DOHH2 (cell line): ENCODE data around the gene DMD.

Experiments used
- H3F3A ChIP-seq: fragments of 200-600 bp; sonication (generic), shearing (Covaris generic); 2 replicates; pipeline ENCODE4 v1.6.0; 2016; ENCODE audit warnings: antibody characterized with exemption, mild to moderate bottlenecking; ENCODE audit not compliant: control insufficient read depth, insufficient read depth
- H3K27ac ChIP-seq: fragments of 200-600 bp; sonication (generic); 2 replicates; pipeline ENCODE4 v1.5.1; 2014; ENCODE audit warnings: low read depth, mild to moderate bottlenecking, low read length, moderate library complexity
- H3K27me3 ChIP-seq: fragments of 200-600 bp; sonication (generic); 2 replicates; pipeline ENCODE4 v1.6.1; 2014; ENCODE audit warnings: mild to moderate bottlenecking, low read length, mixed read lengths; ENCODE audit not compliant: control insufficient read depth
- H3K36me3 ChIP-seq: fragments of 200-600 bp; sonication (generic); 2 replicates; pipeline ENCODE4 v1.6.1; 2014; ENCODE audit warnings: mild to moderate bottlenecking, low read length, moderate library complexity, mixed read lengths; ENCODE audit not compliant: control insufficient read depth
- H3K4me1 ChIP-seq: fragments of 200-600 bp; sonication (generic); 2 replicates; pipeline ENCODE4 v1.6.1; 2014; ENCODE audit warnings: mild to moderate bottlenecking, low read length, mixed read lengths; ENCODE audit not compliant: control insufficient read depth
- H3K4me2 ChIP-seq: fragments of 200-600 bp; sonication (generic); 2 replicates; pipeline ENCODE4 v1.6.0; 2014; ENCODE audit warnings: mild to moderate bottlenecking, low read length, moderate library complexity
- H3K4me3 ChIP-seq: fragments of 200-600 bp; sonication (generic); 2 replicates; pipeline ENCODE4 v1.5.1; 2014; ENCODE audit warnings: mild to moderate bottlenecking, low read length, mixed read lengths
- H3K79me2 ChIP-seq: fragments of 200-600 bp; sonication (generic); 2 replicates; pipeline ENCODE4 v1.6.1; 2014; ENCODE audit warnings: mild to moderate bottlenecking, low read length, mixed read lengths; ENCODE audit not compliant: control insufficient read depth
- H3K9me2 ChIP-seq: fragments of 200-600 bp; sonication (generic); replicated peaks from 2 replicates; pipeline ENCODE4 v1.6.1; 2014; ENCODE audit warnings: mild to moderate bottlenecking, low read length, mixed read lengths; ENCODE audit not compliant: control insufficient read depth
- H3K9me3 ChIP-seq: fragments of 200-600 bp; sonication (generic); 2 replicates; pipeline ENCODE4 v1.6.1; 2014; ENCODE audit warnings: antibody characterized with exemption, low read length, mixed read lengths; ENCODE audit not compliant: control insufficient read depth, insufficient read depth
- H4K20me1 ChIP-seq: fragments of 200-600 bp; sonication (generic); 2 replicates; pipeline ENCODE4 v1.6.0; 2014; ENCODE audit warnings: low read depth, mild to moderate bottlenecking, antibody characterized with exemption, low read length, moderate library complexity; ENCODE audit not compliant: control insufficient read depth, insufficient read depth
- EZH2phosphoT487 ChIP-seq: fragments of 200-600 bp; sonication (generic); IDR thresholded peaks from 2 replicates; pipeline ENCODE4 v1.6.1; 2017; ENCODE audit warnings: borderline replicate concordance, mild to moderate bottlenecking, antibody characterized with exemption, low read length, moderate library complexity, mixed read lengths
- TF ChIP-seq, protein P1 (sequence below): fragments of 200-600 bp; sonication (generic); IDR thresholded peaks from one replicate; pipeline ENCODE4 v1.5.1; 2014; ENCODE audit warnings: antibody characterized with exemption, mild to moderate bottlenecking, low read depth, low read length; ENCODE audit not compliant: poor library complexity, severe bottlenecking

The DMD gene

GRCh38 chrX:32896088-32896487 is 315.3 kb downstream of the DMD start:
- no peaks in the 10 kb centered on the region for H3K36me3 ChIP-seq
- H3K4me2 ChIP-seq, result no peak overlapping the region
- H3K9me3 ChIP-seq, result no peaks in the 10 kb centered on the region
- H4K20me1 ChIP-seq, result no peaks in the 10 kb centered on the region
- H3K9me2 ChIP-seq, result no peaks in the 10 kb centered on the region
- no peaks in the 10 kb centered on the region for H3K79me2 ChIP-seq
- H3K4me1 ChIP-seq, result no peaks in the 10 kb centered on the region
- no peak overlapping the region for H3K4me3 ChIP-seq
- H3K27ac ChIP-seq, result no peak overlapping the region
- no peaks in the 10 kb centered on the region for H3F3A ChIP-seq
- H3K27me3 ChIP-seq, result no peaks in the 10 kb centered on the region
- no peak for TF ChIP-seq EZH2phosphoT487
- TF ChIP-seq, protein P1, sequence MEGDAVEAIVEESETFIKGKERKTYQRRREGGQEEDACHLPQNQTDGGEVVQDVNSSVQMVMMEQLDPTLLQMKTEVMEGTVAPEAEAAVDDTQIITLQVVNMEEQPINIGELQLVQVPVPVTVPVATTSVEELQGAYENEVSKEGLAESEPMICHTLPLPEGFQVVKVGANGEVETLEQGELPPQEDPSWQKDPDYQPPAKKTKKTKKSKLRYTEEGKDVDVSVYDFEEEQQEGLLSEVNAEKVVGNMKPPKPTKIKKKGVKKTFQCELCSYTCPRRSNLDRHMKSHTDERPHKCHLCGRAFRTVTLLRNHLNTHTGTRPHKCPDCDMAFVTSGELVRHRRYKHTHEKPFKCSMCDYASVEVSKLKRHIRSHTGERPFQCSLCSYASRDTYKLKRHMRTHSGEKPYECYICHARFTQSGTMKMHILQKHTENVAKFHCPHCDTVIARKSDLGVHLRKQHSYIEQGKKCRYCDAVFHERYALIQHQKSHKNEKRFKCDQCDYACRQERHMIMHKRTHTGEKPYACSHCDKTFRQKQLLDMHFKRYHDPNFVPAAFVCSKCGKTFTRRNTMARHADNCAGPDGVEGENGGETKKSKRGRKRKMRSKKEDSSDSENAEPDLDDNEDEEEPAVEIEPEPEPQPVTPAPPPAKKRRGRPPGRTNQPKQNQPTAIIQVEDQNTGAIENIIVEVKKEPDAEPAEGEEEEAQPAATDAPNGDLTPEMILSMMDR, result no peak

- Histone ChIP-seq H3K9me3 (no peaks in the 10 kb centered on the region), H3K27ac (no peak overlapping the region), H3K27me3 (no peaks in the 10 kb centered on the region), H3K4me1 (no peaks in the 10 kb centered on the region), H3K4me3 (no peak overlapping the region), H4K20me1 (no peaks in the 10 kb centered on the region), H3K79me2 (no peaks in the 10 kb centered on the region), H3K9me2 (no peaks in the 10 kb centered on the region), H3K4me2 (no peak overlapping the region), H3K36me3 (no peaks in the 10 kb centered on the region), H3F3A (no peaks in the 10 kb centered on the region)
- TF ChIP-seq, protein P1, result no peak
- TF ChIP-seq EZH2phosphoT487, result no peak
These were observed 316.7 kb downstream of the DMD start for GRCh38 chrX:32894679-32895078.

- TF ChIP-seq, protein P1, result no peak
- no peak for TF ChIP-seq EZH2phosphoT487
- no peak overlapping the region for H3K4me3 ChIP-seq
- H3K36me3 ChIP-seq, result no peaks in the 10 kb centered on the region
- H3K27me3 ChIP-seq, result no peaks in the 10 kb centered on the region
- no peaks in the 10 kb centered on the region for H3K4me1 ChIP-seq
- H4K20me1 ChIP-seq, result no peaks in the 10 kb centered on the region
- H3K9me3 ChIP-seq, result no peaks in the 10 kb centered on the region
- H3K4me2 ChIP-seq, result no peak overlapping the region
- no peaks in the 10 kb centered on the region for H3K9me2 ChIP-seq
- no peaks in the 10 kb centered on the region for H3K79me2 ChIP-seq
- no peak overlapping the region for H3K27ac ChIP-seq
- H3F3A ChIP-seq, result no peaks in the 10 kb centered on the region
These were observed 317.6 kb downstream of the DMD start for GRCh38 chrX:32893751-32894150.

GRCh38 chrX:32877592-32877991 is 333.8 kb downstream of the DMD start:
- no peaks in the 10 kb centered on the region for H3K79me2 ChIP-seq
- no peaks in the 10 kb centered on the region for H3K27me3 ChIP-seq
- no peak overlapping the region for H3K4me3 ChIP-seq
- H3K9me2 ChIP-seq, result no peaks in the 10 kb centered on the region
- H4K20me1 ChIP-seq, result no peaks in the 10 kb centered on the region
- H3K4me1 ChIP-seq, result no peaks in the 10 kb centered on the region
- TF ChIP-seq, protein P1, result no peak
- no peak for TF ChIP-seq EZH2phosphoT487
- no peak overlapping the region for H3K4me2 ChIP-seq
- no peak overlapping the region for H3K27ac ChIP-seq
- no peaks in the 10 kb centered on the region for H3K9me3 ChIP-seq
- no peaks in the 10 kb centered on the region for H3F3A ChIP-seq
- H3K36me3 ChIP-seq, result no peaks in the 10 kb centered on the region
